Endothelial cell of umbilical vein (primary cell): ENCODE results near the gene UQCRHL. TPM values are rescaled to one million over a fixed set of nuclear protein-coding genes. Genes with fewer than 3 reads are reported as not detected.

Experiments used
- BruUV-seq: library from RNA; stranded (reverse); fragments of 400-500 nt; replicated peaks from 2 replicates; lab custom pipeline; 2021; lab: Mats Ljungman, UMichigan
- CTCF ChIA-PET: fragments of 300-600, 350-600 bp; sonication (Branson Sonifier 250); formaldehyde crosslinking; loops from one replicate; lab custom pipeline; 2021; ENCODE audit warnings: antibody characterized with exemption, inconsistent platforms; lab: Charles Lee
- POLR2A ChIA-PET: fragments of 300-600, 350-600 bp; sonication (Branson Sonifier 250); formaldehyde crosslinking; loops from one replicate; lab custom pipeline; 2021; ENCODE audit warnings: antibody characterized with exemption, inconsistent platforms; lab: Charles Lee
- DNase-seq: peaks from one replicate; pipeline ENCODE4 v3.0.0-alpha.2; 2011; ENCODE audit warnings: low read depth, low spot score
- FAIRE-seq: peaks from 2 replicates; lab custom pipeline; 2011; peaks lifted over from hg19 to GRCh38; lab: Jason Lieb, UNC
- H2AFZ ChIP-seq: 2 replicates; pipeline ENCODE4 v1.6.0; 2012; ENCODE audit warnings: low read depth, low read length, control low read depth, inconsistent platforms
- H3K27ac ChIP-seq: 2 replicates; pipeline ENCODE4 v1.5.1; 2011; ENCODE audit warnings: low read depth, mild to moderate bottlenecking, control low read depth, low read length, moderate library complexity; ENCODE audit not compliant: insufficient read depth
- H3K27me3 ChIP-seq, 2 experiments: 2 replicates each; pipeline versions ENCODE4 v1.6.0 to v1.6.1; 2011; ENCODE audit warnings: low read length in 2 of 2, mixed read lengths in 1 of 2; ENCODE audit not compliant: control insufficient read depth in 2 of 2, insufficient read depth in 2 of 2
- H3K36me3 ChIP-seq, 2 experiments: 2 replicates in 1 of 2; 3 replicates in 1 of 2; pipeline ENCODE4 v1.5.1; 2011; ENCODE audit warnings: low read length in 2 of 2, mild to moderate bottlenecking in 1 of 2, moderate library complexity in 1 of 2; ENCODE audit not compliant: control insufficient read depth in 2 of 2, insufficient read depth in 2 of 2; ENCODE audit errors: extremely low read depth in 1 of 2
- H3K4me1 ChIP-seq: 3 replicates; pipeline ENCODE4 v1.5.1; 2011; ENCODE audit warnings: mild to moderate bottlenecking, low read length; ENCODE audit not compliant: control insufficient read depth, insufficient read depth; ENCODE audit errors: extremely low read depth
- H3K4me2 ChIP-seq: 2 replicates; pipeline ENCODE4 v1.6.1; 2011; ENCODE audit warnings: low read length, control low read depth, mixed read lengths; ENCODE audit not compliant: insufficient read depth
- H3K4me3 ChIP-seq, 3 experiments: fragments of 200-600 bp in 1 of 3; sonication (generic), shearing (Covaris generic) in 1 of 3; replicated peaks in 1 of 3; 2 replicates each; pipeline ENCODE4 v1.5.1; 2011 to 2016; ENCODE audit warnings: control low read depth in 3 of 3, low read length in 3 of 3, mild to moderate bottlenecking in 2 of 3, inconsistent platforms in 1 of 3, low read depth in 1 of 3, moderate library complexity in 1 of 3; ENCODE audit not compliant: insufficient read depth in 1 of 3
- H3K79me2 ChIP-seq: 2 replicates; pipeline ENCODE4 v1.6.0; 2012; ENCODE audit warnings: low read length, inconsistent platforms; ENCODE audit not compliant: control insufficient read depth, insufficient read depth
- H3K9ac ChIP-seq: replicated peaks from 2 replicates; pipeline ENCODE3; 2011; ENCODE audit warnings: low read length, control low read depth; ENCODE audit not compliant: insufficient read depth; ENCODE audit errors: extremely low read depth
- H3K9me1 ChIP-seq: replicated peaks from 3 replicates; pipeline ENCODE4 v1.6.0; 2011; ENCODE audit warnings: mild to moderate bottlenecking, low read length; ENCODE audit not compliant: control insufficient read depth, insufficient read depth; ENCODE audit errors: extremely low read depth
- H3K9me3 ChIP-seq: replicated peaks from 2 replicates; pipeline ENCODE4 v1.5.1; 2012; ENCODE audit warnings: low read length, inconsistent platforms; ENCODE audit not compliant: control insufficient read depth, insufficient read depth
- H4K20me1 ChIP-seq: replicated peaks from 2 replicates; pipeline ENCODE3; 2011; ENCODE audit warnings: mild to moderate bottlenecking, low read length; ENCODE audit not compliant: control insufficient read depth, insufficient read depth; ENCODE audit errors: extremely low read depth
- CTCF ChIP-seq, 2 donors: IDR thresholded peaks; 1 replicate in 1 of 2; 2 replicates in 1 of 2; pipeline ENCODE4 v1.5.1; 2011; ENCODE audit warnings: low read length in 2 of 2, mild to moderate bottlenecking in 2 of 2, moderate library complexity in 2 of 2, control low read depth in 1 of 2, inconsistent platforms in 1 of 2, low read depth in 1 of 2; ENCODE audit not compliant: insufficient read depth in 1 of 2; ENCODE audit errors: extremely low read depth in 1 of 2
- EZH2 ChIP-seq: IDR thresholded peaks from 2 replicates; pipeline ENCODE4 v1.6.1; 2012; ENCODE audit warnings: borderline replicate concordance, low read depth, mild to moderate bottlenecking, moderate library complexity, low read length, inconsistent platforms; ENCODE audit not compliant: severe bottlenecking
- FOS ChIP-seq: IDR thresholded peaks from 2 replicates; pipeline ENCODE4 v1.6.1; 2011; ENCODE audit warnings: mild to moderate bottlenecking, low read length, moderate library complexity, borderline replicate concordance; ENCODE audit not compliant: insufficient read depth
- GATA2 ChIP-seq: IDR thresholded peaks from 2 replicates; pipeline ENCODE4 v1.7.0; 2011; ENCODE audit warnings: low read depth, mild to moderate bottlenecking, moderate library complexity, mixed read lengths, low read length; ENCODE audit not compliant: insufficient read length, insufficient read depth
- JUN ChIP-seq: IDR thresholded peaks from 2 replicates; pipeline ENCODE4 v1.6.1; 2011; ENCODE audit warnings: borderline replicate concordance, low read depth; ENCODE audit not compliant: insufficient read length, insufficient read depth
- MYC ChIP-seq: IDR thresholded peaks from one replicate; pipeline ENCODE4 v1.6.1; 2011; ENCODE audit warnings: mild to moderate bottlenecking, low read depth, low read length
- POLR2A ChIP-seq: IDR thresholded peaks from 2 replicates; pipeline ENCODE4 v1.6.1; 2012; ENCODE audit warnings: low read depth, mild to moderate bottlenecking, control low read depth, low read length
- POLR2AphosphoS5 ChIP-seq: IDR thresholded peaks from 2 replicates; pipeline ENCODE4 v1.6.1; 2012; ENCODE audit warnings: low read depth, mild to moderate bottlenecking, control low read depth, low read length, moderate library complexity; ENCODE audit not compliant: insufficient read depth
- dilution Hi-C: fragments of 300-500 bp; cut with MboI; formaldehyde crosslinking; loops from one replicate; pipeline ENCODE4 v1.15.0; 2019; ENCODE audit warnings: low sequenced_read_pairs; ENCODE audit not compliant: extremely low pct_ligation_motif_present
- intact Hi-C: fragments of 100-400 bp; cut with micrococcal nuclease; formaldehyde crosslinking; loops from one replicate; pipeline ENCODE4 v1.10.0; 2022
- polyA plus RNA-seq, 4 experiments: library from polyadenylated mRNA; depleted of rRNA in 3 of 4; stranded (reverse) in 3 of 4; unstranded in 1 of 4; fragments of >200 nt; gene quantifications; 2 replicates each; pipeline versions ENCODE4 v1.2.1 to v1.2.3, GENCODE V29; 2011 to 2012; ENCODE audit warnings: missing spikeins in 1 of 4
- total RNA-seq: library from RNA; stranded (reverse); gene quantifications from 2 replicates; pipeline ENCODE4 v1.2.3, GENCODE V29; 2021
- TF ChIP-seq, protein P1 (sequence below): IDR thresholded peaks from 2 replicates; pipeline ENCODE4 v1.6.1; 2011; ENCODE audit not compliant: insufficient read depth, insufficient read length

UQCRHL gene
- total and polyA plus RNA-seq, 2 donors (not counting 3 experiments of a cell fraction or from before 2014, with no cell fraction given): 0.92 to 1.4 TPM

DNA sequence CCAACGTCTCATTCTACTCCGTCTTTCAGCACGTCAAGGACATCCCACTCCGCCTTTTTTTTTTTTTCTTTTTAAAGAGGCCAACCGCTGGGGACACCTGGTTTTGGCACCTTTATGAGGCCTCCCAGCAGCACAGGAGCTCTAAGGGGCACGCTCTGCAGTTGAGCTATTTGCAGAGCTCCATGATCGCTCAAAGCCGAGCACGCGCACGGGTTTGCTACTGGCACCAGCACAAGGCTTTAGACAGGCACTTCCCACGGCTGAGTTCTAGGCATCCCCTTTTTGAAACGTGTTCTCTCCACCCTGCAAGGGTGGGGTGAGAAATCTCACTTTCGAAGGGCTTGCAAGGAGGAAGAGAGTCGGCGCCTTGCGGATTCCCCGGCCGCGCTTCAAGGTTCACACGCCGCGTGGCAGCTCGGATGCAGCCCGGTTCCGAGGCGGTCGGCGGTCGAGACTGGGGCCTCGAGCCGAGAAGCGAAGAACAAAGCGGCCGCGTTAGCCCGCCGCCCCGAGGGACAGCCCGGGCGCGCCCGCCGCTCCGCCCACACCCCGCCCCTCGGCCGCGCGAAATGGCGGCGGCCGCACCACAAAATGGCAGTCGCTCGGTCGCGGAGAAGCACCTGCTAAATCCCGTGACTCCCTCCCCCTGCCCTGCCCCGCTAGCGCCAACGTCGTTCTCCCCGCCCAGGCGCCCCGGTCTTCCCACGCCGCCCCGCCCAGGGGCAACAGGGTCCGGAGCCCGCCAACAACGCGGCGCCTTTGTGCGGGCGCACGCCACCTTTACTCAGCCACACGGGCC is 27.2 kb upstream of the UQCRHL start:
- H3K4me3 ChIP-seq: peak overlapping the region; percentile 66 to 98 (median 87)
- ChIA-PET CTCF (interaction anchor here (0.6 to 1.7 kb wide), 14 partner anchors 9 to 495 kb away, joined by 3 to 11 read pairs (median 4); partner anchors contain the start of genes SPEN and ZBTB17), POLR2A (interaction anchor here (1.1 to 2.0 kb wide), 4 partner anchors 10 to 15 kb away, joined by 5 to 9 read pairs (median 8); partner anchors contain the start of gene SPEN)
- peak overlapping the region; percentile 99 for H3K4me2 ChIP-seq
- no peak for TF ChIP-seq EZH2
- no peak for TF ChIP-seq MYC
- no peak for TF ChIP-seq CTCF (IDR thresholded peaks at IDR 0.05; ENCODE audit: extremely low read depth in 1 of 2, insufficient read depth in 1 of 2, low read depth in 1 of 2, low read length in 2 of 2)
- TF ChIP-seq GATA2: no peak
- TF ChIP-seq POLR2AphosphoS5: peak; percentile 99
- TF ChIP-seq, protein P1, sequence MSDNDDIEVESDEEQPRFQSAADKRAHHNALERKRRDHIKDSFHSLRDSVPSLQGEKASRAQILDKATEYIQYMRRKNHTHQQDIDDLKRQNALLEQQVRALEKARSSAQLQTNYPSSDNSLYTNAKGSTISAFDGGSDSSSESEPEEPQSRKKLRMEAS: peak; percentile 4
- TF ChIP-seq POLR2A: peak; percentile 63
- no peak for TF ChIP-seq FOS
- TF ChIP-seq JUN: no peak
- DNase-seq (peak; percentile 89), FAIRE-seq (peak; percentile 83)
- H3K9ac ChIP-seq: peak overlapping the region; percentile 91
- no peaks in the 10 kb centered on the region for H3K27me3 ChIP-seq
- intact Hi-C loops: loop anchor here (1.0 to 2.0 kb wide), 6 partner anchors 13 to 102 kb away; partner anchors contain the start of gene SPEN
- no peaks in the 10 kb centered on the region for H3K9me3 ChIP-seq
- H3K9me1 ChIP-seq: no peaks in the 10 kb centered on the region
- peaks cover 3% of the 10 kb centered on the region for H3K4me1 ChIP-seq
- TSS peak; percentile 57 for BruUV-seq
- H3K27ac ChIP-seq: peak overlapping the region; percentile 95
- peaks cover 8% of the 10 kb centered on the region for H3K79me2 ChIP-seq
- dilution Hi-C loops: no loop called here
- no peaks in the 10 kb centered on the region for H4K20me1 ChIP-seq
- no peaks in the 10 kb centered on the region for H3K36me3 ChIP-seq
- H2AFZ ChIP-seq: peak overlapping the region; percentile 1
